ENCODE data around the gene MAPK6.
"Not testable (repeated sequence)": the region's sequence is repeated elsewhere in the genome, so short reads cannot be mapped to it uniquely, and the experiment has no call there.

MAPK6 gene
- 62.9 to 134 (median 68.8) reads per million in 4 donors for total RNA-seq

- DNase-seq, result peak; percentile 91 to 96 (median 92)
Measured at GRCh38 chr15:52018693-52019393, at the start of gene MAPK6. Gene MAPK6, plus strand, starts transcription at chr15:52019219. Its CDS starts 27,242 bp downstream, at chr15:52046461.

- DNase-seq, result no peak
Measured at GRCh38 chr15:51969728-51970127, 49.3 kb upstream of the MAPK6 start.

DNA sequence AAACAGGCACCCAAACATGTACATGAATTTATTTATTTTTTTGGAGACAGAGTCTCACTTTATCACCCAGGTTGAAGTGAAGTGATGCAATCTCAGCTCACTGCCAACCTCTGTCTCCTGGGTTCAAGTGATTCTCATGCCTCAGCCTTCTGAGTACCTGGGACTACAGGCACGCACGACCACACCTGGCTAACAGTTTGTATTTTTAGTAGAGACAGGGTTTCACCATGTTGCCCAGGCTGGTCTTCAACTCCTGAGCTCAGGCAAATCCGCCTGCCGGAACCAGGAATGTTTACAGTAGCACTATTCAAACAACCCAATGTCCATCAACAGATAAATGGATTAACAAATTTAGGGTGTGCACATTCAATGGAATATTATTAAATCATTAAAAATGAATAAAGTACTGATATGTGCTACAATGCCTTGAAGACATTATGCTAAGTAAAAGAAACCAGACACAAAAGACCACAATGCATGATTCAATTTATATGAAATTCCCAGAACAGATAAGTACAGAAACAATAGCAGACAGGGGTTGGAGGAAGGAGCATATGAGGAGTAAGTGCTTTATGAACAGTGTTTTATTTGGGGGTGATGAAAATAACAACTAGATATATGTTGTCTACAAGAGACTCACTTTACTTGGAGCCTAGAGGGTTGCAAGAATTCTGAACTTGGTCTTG, 48.7 kb upstream of the MAPK6 start:
- DNase-seq, result no peak

DNA sequence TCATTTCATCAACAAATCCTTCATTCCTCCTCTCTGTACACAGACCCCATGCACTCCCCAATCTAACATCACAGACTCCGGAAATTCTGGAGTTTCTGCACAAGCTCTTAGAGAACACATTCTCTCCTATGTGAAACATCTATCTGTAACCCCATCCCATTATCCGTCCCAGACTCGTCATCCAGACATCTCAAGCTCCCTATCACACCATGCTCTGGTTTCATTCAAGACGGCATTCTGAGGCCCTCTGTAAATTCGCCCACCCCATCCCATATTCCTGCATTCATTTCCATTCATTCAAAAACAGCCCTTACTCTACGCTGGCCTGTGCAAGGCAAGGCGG, 48.0 kb upstream of the MAPK6 start:
- DNase-seq, result no peak

- peak; percentile 78 to 96 (median 88) for DNase-seq
Measured at GRCh38 chr15:51971375-51972133, 47.5 kb upstream of the MAPK6 start, which contains the start of gene LEO1. Gene LEO1, minus strand, starts transcription at chr15:51971778. Its CDS starts 33 bp downstream, at chr15:51971745.

GRCh38 chr15:51973220-51973619, 45.8 kb upstream of the MAPK6 start:
- DNase-seq, result no peak

GRCh38 chr15:51973775-51974174, 45.2 kb upstream of the MAPK6 start:
- no peak for DNase-seq

DNA sequence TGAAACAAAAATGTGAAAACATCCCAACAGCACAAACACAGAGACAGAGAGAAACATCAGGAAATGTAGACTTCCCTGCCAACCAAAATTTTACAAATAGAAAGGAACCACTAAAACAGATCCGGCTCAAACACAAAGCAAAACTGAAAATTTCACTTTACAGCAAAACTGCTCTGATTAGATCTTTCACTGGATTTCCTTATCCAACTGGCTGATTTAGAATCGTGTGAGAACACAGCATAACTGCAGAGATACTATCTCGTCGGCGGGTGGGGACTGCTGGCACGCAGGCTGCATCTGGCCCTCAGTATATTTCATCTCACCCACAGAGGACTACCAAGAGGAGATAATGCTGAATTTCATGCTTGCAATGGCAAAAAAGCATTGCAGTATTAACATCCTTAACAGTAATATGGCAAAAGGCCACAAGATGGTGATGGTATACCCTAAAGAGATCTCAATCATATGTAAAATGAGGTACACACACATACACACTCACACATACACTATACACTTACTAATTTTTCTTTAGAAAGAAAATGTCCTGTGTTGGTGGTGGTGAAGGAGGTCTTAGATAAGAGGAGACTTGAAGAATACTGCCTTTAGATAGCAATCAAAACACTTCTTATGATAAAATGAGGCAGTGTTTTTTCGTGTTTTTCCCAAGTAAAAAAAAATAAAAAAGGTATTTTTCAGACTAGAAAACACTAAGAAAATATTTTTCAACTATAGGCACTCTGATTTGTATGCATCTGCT, 36.8 kb upstream of the MAPK6 start:
- peak in 3 of 5 donors; percentile 3 to 93 (median 15) for DNase-seq

DNA sequence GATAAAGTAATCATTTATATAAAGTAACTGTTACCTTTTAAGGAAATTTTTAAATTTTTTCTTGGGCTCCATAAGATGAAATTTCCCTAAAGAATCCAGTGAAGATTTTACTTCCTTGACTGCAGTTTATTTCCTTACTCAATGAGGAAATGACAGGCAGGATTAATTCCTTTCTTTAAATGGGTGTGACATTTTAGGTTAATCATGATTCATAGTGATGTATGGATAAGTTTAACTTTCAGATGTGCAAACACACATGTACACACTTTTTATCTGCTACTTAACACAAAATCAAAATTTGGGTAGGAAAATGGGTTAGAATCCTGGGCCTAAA, 36.3 kb upstream of the MAPK6 start:
- no peak for DNase-seq

GRCh38 chr15:51991141-51991540, 27.9 kb upstream of the MAPK6 start:
- no peak for DNase-seq

GRCh38 chr15:51992953-51993352, 26.1 kb upstream of the MAPK6 start:
- no peak for DNase-seq

DNA sequence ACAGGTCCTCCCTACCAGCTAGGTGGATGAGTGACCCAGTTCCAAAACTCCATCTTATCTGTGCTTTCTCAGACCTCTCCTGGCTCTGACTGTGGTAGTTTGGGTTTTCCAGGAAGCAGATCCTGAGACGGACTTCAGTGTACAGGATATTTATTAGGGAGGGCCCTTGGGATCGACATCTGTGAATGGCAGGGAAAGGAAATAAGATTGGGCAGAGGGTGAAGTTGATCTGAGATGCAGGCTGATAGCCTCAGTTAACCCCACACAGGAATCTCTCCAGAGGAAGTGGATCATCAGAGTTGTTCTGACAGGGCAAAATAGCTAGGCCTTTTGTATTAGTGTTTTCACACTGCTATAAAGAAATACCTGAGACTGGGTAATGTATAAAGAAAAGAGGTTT, 16.7 kb upstream of the MAPK6 start:
- DNase-seq, result no peak

GRCh38 chr15:52003089-52003488, 15.9 kb upstream of the MAPK6 start:
- not testable (repeated sequence) for DNase-seq

DNA sequence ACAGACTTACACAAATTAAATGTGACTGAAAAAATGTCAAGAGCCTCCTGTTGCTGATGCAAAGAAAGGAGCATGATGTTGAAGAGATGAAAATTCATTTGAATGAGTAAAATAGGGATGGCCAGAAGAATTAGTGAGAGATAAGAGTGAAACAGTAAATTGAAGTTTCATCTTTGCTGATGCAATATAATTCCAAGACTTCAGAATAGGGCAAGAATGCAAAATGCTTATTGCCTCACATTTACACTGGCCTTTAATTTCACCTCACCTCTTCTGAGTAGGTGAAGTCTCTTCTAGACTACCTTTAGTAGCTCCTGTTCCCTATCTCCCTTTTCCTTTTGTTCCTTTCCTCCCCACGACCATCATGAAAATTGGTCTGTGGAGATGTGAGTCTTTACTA, 15.3 kb upstream of the MAPK6 start:
- DNase-seq, result no peak

GRCh38 chr15:52004806-52005205, 14.2 kb upstream of the MAPK6 start:
- DNase-seq, result no peak

- peak in 1 of 5 donors; percentile 79 for DNase-seq
Measured at GRCh38 chr15:52005748-52006701, 13.0 kb upstream of the MAPK6 start.

DNA sequence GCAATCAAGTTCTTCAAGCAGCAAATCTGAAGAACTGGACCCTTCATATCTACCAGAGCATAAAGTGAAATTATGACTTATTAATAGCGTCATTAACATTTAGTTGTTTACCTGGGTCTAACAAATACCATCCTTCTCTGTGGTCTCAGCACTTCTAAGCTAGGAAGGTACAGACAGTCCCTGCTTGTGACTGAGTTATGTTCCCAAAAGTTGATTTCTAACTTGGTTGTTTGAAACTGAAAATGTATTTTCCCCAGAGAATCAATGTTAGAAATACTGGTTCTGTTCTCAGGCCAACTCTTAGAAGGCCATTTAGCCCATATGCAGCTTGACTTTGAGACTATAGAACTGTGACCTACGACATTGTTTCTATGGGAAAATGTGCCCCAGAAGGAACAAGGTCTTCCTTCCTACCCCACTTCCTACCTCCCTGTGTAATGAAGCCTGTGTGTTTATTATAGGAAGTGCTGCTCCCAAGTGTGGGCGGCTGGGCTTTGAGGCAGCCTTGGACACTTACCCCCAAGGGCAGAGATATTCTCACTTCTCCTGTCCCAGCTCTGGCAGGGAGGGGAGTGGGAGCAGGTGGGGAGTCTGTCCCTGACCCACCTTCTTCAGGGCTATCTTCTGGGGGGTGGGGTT, 12.2 kb upstream of the MAPK6 start:
- no peak for DNase-seq

- no peak for DNase-seq
Measured at GRCh38 chr15:52008359-52008697, 10.7 kb upstream of the MAPK6 start.

- peak in 1 of 5 donors; percentile 22 for DNase-seq
Measured at GRCh38 chr15:52008698-52009434, 10.2 kb upstream of the MAPK6 start.

All from T-helper 1 cell (primary cell).